ENCODE data around the gene CAPN13.

CAPN13 gene

DNA sequence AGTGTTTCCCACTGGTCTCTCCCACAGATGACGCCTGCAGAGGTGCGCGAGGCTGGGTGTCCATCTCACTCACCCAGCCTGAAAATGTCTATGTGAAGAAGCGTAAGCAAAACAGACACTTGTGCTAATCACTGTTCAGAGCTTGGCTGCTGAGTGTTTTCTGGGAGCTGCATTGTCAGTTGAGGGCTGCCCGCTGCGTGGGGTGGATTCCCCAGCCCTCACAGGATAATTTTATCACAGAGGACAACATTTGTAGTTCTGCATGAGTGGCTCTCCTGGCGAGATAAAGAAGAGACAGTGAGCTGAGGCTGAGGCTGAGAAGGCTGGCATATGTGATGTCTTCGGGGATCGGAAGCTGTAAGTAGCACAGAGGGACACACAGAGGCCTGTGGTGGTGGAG lies 16.2 kb upstream of the CAPN13 start:
- no peak overlapping the region for H3K27ac ChIP-seq
- no peaks in the 10 kb centered on the region for H3K27me3 ChIP-seq
- TF ChIP-seq CTCF (IDR thresholded peaks at IDR 0.05) = no peak
- H3K9me3 ChIP-seq = no peaks in the 10 kb centered on the region
- no peaks in the 10 kb centered on the region for H3K4me1 ChIP-seq
- H3K36me3 ChIP-seq = no peaks in the 10 kb centered on the region
- no peak overlapping the region for H3K4me3 ChIP-seq
- intact Hi-C loops (cut with DNase I; ENCODE audit: low total_unique reads) = no loop called here
- DNase-seq = no peak

- Histone ChIP-seq H3K4me3 (no peak overlapping the region), H3K9me3 (no peaks in the 10 kb centered on the region), H3K27ac (no peak overlapping the region), H3K27me3 (no peaks in the 10 kb centered on the region), H3K36me3 (no peaks in the 10 kb centered on the region), H3K4me1 (no peaks in the 10 kb centered on the region)
- TF ChIP-seq CTCF (IDR thresholded peaks at IDR 0.05) = no peak
- no peak for DNase-seq
- intact Hi-C loops (cut with DNase I; ENCODE audit: low total_unique reads) = no loop called here
Observed at GRCh38 chr2:30821960-30822359, 14.7 kb upstream of the CAPN13 start.

DNA sequence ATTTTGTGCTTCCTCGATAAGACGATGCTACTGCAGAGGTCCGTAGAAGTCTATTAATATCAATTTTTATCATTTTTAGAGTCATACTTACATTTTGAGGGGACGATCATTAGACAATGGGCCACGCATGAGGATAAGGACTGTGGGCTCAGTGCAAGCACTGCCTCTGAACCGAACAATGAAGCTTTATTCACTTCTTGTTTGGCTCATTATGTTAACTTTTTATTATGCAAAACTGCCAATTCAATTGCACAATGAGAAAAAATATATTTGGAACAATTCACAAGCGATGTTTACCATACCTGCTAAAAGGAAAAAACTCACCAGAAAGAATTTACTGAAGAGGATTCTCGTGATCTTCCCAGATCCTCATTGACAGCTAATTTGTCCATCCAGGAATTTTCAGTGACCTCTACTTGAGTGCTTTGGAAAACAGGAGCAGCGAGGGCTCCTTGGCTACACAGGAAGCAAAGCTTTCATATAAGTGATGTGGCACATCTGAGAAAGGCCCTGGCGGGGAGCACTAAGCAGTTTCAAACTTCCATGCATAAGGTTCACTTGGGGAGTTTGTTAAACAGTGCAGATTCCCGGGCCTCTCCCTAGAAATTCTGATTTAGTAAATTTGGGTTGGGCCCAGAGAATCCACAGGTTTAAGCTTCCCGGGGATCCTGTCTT lies 13.3 kb upstream of the CAPN13 start:
- DNase-seq = no peak
- intact Hi-C loops (cut with DNase I; ENCODE audit: low total_unique reads) = no loop called here
- no peak overlapping the region for H3K27ac ChIP-seq

GRCh38 chr2:30809938-30810337 lies 2.7 kb upstream of the CAPN13 start:
- Histone ChIP-seq H3K27ac (no peak overlapping the region), H3K4me1 (peaks cover 0 to 14% (median 0%) of the 10 kb centered on the region in 4 donors), H3K36me3 (no peaks in the 10 kb centered on the region), H3K9me3 (no peaks in the 10 kb centered on the region), H3K27me3 (peaks cover 0 to 2% of the 10 kb centered on the region in 2 donors), H3K4me3 (no peak overlapping the region)
- DNase-seq = no peak
- TF ChIP-seq CTCF (IDR thresholded peaks at IDR 0.05) = no peak
- intact Hi-C loops (cut with DNase I; ENCODE audit: low total_unique reads) = no loop called here

More for the DNA sequence above, 13.3 kb upstream of the CAPN13 start:
- no peak overlapping the region for H3K4me3 ChIP-seq
- no peaks in the 10 kb centered on the region for H3K36me3 ChIP-seq
- TF ChIP-seq CTCF (IDR thresholded peaks at IDR 0.05) = no peak
- no peaks in the 10 kb centered on the region for H3K4me1 ChIP-seq
- no peaks in the 10 kb centered on the region for H3K9me3 ChIP-seq
- no peaks in the 10 kb centered on the region for H3K27me3 ChIP-seq

DNA sequence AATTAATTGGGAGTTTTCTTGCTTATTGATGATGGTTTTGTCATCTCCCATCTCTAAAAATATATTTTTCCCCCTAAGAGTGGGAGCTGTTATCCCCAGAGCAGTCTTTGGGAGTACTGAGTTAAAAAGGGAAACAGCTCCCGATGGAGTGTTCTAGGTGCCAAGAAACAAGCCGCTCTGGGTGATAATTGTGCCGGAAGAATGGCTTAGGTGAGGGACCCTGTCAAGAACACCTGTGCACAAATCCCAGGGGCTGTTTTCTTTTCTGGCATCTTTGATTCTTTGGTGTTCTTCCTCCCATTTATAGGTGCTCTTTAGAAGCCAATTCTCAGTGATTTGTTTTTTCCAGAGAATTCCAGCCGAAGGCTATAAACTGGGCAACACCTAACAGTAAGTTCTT lies 1.4 kb upstream of the CAPN13 start:
- no peak for TF ChIP-seq CTCF (IDR thresholded peaks at IDR 0.05)
- no peak overlapping the region for H3K27ac ChIP-seq

DNA sequence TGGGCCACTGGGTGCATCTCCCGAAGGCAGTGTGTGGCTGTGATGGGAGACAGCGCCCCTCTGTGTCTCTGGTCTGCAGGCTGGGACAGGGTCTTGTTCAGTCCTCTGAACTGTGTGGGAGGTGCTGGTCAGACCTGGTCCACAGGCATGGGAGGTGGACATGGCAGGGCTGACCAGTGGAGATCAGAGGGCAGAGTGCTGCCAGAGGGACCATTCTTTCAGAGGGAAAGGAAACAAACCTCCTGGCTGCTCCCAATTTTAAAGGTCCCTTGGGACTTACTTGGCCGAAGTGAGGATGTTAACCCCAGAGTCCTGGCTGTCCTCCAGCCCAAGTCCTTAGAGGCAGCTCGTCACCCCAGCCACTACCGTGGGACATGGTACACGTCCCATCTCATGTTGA lies 4.0 kb downstream of the CAPN13 start:
- peaks cover 0 to 16% (median 6%) of the 10 kb centered on the region in 4 donors for H3K4me1 ChIP-seq
- no peak overlapping the region for H3K4me3 ChIP-seq
- H3K27me3 ChIP-seq = no peaks in the 10 kb centered on the region
- H3K9me3 ChIP-seq = no peaks in the 10 kb centered on the region
- DNase-seq = no peak
- H3K27ac ChIP-seq = no peak overlapping the region
- no peaks in the 10 kb centered on the region for H3K36me3 ChIP-seq
- no peak for TF ChIP-seq CTCF (IDR thresholded peaks at IDR 0.05)
- intact Hi-C loops (cut with DNase I; ENCODE audit: low total_unique reads) = no loop called here

More for the DNA sequence above, 1.4 kb upstream of the CAPN13 start:
- Histone ChIP-seq H3K4me1 (peaks cover 0 to 14% (median 3%) of the 10 kb centered on the region in 4 donors), H3K36me3 (no peaks in the 10 kb centered on the region), H3K4me3 (no peak overlapping the region), H3K27me3 (no peaks in the 10 kb centered on the region), H3K9me3 (no peaks in the 10 kb centered on the region)
- intact Hi-C loops (cut with DNase I; ENCODE audit: low total_unique reads) = no loop called here
- no peak for DNase-seq

Data from tibial artery (tissue), 4 donors.